ENCODE measurements around the gene RERE.
"Not testable (repeated sequence)": the region's sequence is repeated elsewhere in the genome, so short reads cannot be mapped to it uniquely, and the experiment has no call there.

The RERE gene

GRCh38 chr1:8752411-8752810 is 65.0 kb downstream of the RERE start:
- no peak for DNase-seq (ENCODE audit: low read depth)

GRCh38 chr1:8751984-8752383 is 65.5 kb downstream of the RERE start:
- DNase-seq (ENCODE audit: low read depth): no peak

GRCh38 chr1:8747879-8748825 is 69.3 kb downstream of the RERE start:
- DNase-seq (ENCODE audit: low read depth): no peak

- no peak for DNase-seq (ENCODE audit: low read depth)
These were observed 70.9 kb downstream of the RERE start for GRCh38 chr1:8746554-8746953.

- no peak for DNase-seq (ENCODE audit: low read depth)
These were observed 71.6 kb downstream of the RERE start for GRCh38 chr1:8745749-8746390.

- no peak for DNase-seq (ENCODE audit: low read depth)
These were observed 72.1 kb downstream of the RERE start for GRCh38 chr1:8745346-8745745.

GRCh38 chr1:8742022-8742924 is 75.2 kb downstream of the RERE start:
- no peak for DNase-seq (ENCODE audit: low read depth)

- no peak for DNase-seq (ENCODE audit: low read depth)
These were observed 77.4 kb downstream of the RERE start for GRCh38 chr1:8740034-8740449.

- DNase-seq (ENCODE audit: low read depth): no peak
These were observed 78.1 kb downstream of the RERE start for GRCh38 chr1:8739377-8739776.

- DNase-seq (ENCODE audit: low read depth): no peak
These were observed 80.5 kb downstream of the RERE start for GRCh38 chr1:8736927-8737326.

GRCh38 chr1:8733484-8733883 is 84.0 kb downstream of the RERE start:
- no peak for DNase-seq (ENCODE audit: low read depth)

- DNase-seq (ENCODE audit: low read depth): no peak
These were observed 86.3 kb downstream of the RERE start for GRCh38 chr1:8731162-8731561.

GRCh38 chr1:8728464-8728863 is 89.0 kb downstream of the RERE start:
- no peak for DNase-seq (ENCODE audit: low read depth)

GRCh38 chr1:8727809-8728213 is 89.6 kb downstream of the RERE start:
- DNase-seq (ENCODE audit: low read depth): no peak

- DNase-seq (ENCODE audit: low read depth): not testable (repeated sequence)
These were observed 90.1 kb downstream of the RERE start for GRCh38 chr1:8727316-8727715.

GRCh38 chr1:8726801-8727186 is 90.6 kb downstream of the RERE start:
- DNase-seq (ENCODE audit: low read depth): not testable (repeated sequence)

- DNase-seq (ENCODE audit: low read depth): no peak
These were observed 94.4 kb downstream of the RERE start for GRCh38 chr1:8723010-8723409.

GRCh38 chr1:8722366-8722765 is 95.1 kb downstream of the RERE start:
- no peak for DNase-seq (ENCODE audit: low read depth)

GRCh38 chr1:8721679-8722324 is 95.6 kb downstream of the RERE start:
- no peak for DNase-seq (ENCODE audit: low read depth)

- DNase-seq (ENCODE audit: low read depth): no peak
These were observed 97.1 kb downstream of the RERE start for GRCh38 chr1:8720347-8720746.

- no peak for DNase-seq (ENCODE audit: low read depth)
These were observed 98.5 kb downstream of the RERE start for GRCh38 chr1:8718850-8719361.

- DNase-seq (ENCODE audit: low read depth): no peak
These were observed 100.3 kb downstream of the RERE start for GRCh38 chr1:8717148-8717547.

Data from T follicular helper cell (primary cell).